GM21737 (cell line): Measurements from ENCODE around the gene LTC4S.
"Not testable (repeated sequence)": the region's sequence is repeated elsewhere in the genome, so short reads cannot be mapped to it uniquely, and the experiment has no call there.

Source experiments
- ATAC-seq: cut with Tn5 transposase; IDR thresholded peaks from one replicate; pipeline ENCODE4 v1.9.1; 2021; ENCODE audit warnings: mild to moderate bottlenecking, moderate library complexity; ENCODE audit not compliant: unreplicated experiment

Gene LTC4S

GRCh38 chr5:179822444-179822990 is 28.7 kb downstream of the LTC4S start:
- ATAC-seq: no peak

GRCh38 chr5:179823937-179824744 is 30.4 kb downstream of the LTC4S start:
- ATAC-seq: no peak

- no peak for ATAC-seq
These were observed 30.9 kb downstream of the LTC4S start for GRCh38 chr5:179824745-179825112.

GRCh38 chr5:179825655-179826182 is 31.9 kb downstream of the LTC4S start:
- ATAC-seq: no peak

- ATAC-seq: no peak
These were observed 33.9 kb downstream of the LTC4S start for GRCh38 chr5:179827680-179828079.

GRCh38 chr5:179828756-179829421 is 35.1 kb downstream of the LTC4S start:
- no peak for ATAC-seq

GRCh38 chr5:179829732-179830435 is 36.1 kb downstream of the LTC4S start:
- no peak for ATAC-seq

GRCh38 chr5:179830818-179831468 is 37.2 kb downstream of the LTC4S start:
- ATAC-seq: no peak

GRCh38 chr5:179832039-179832745 is 38.4 kb downstream of the LTC4S start:
- ATAC-seq: no peak

GRCh38 chr5:179833056-179833708 is 39.4 kb downstream of the LTC4S start:
- ATAC-seq: no peak

GRCh38 chr5:179833709-179834070 is 39.9 kb downstream of the LTC4S start:
- no peak for ATAC-seq

GRCh38 chr5:179834120-179834519 is 40.3 kb downstream of the LTC4S start:
- no peak for ATAC-seq

- not testable (repeated sequence) for ATAC-seq
These were observed 41.1 kb downstream of the LTC4S start for GRCh38 chr5:179834871-179835270.

GRCh38 chr5:179836225-179837019 is 42.6 kb downstream of the LTC4S start:
- peak; percentile 51 for ATAC-seq

GRCh38 chr5:179837076-179838011 is 43.6 kb downstream of the LTC4S start:
- no peak for ATAC-seq

- ATAC-seq: no peak
These were observed 45.8 kb downstream of the LTC4S start for GRCh38 chr5:179839328-179840256.

- no peak for ATAC-seq
These were observed 46.5 kb downstream of the LTC4S start for GRCh38 chr5:179840321-179840720.
